Memory B cell (primary cell): Measurements from ENCODE around the gene SFRP2.
A peak's percentile ranks its signal among the peaks of the same experiment; 100 is the strongest.

Source experiments
- ATAC-seq: fragments of 150-1000 bp; cut with Tn5 transposase; 2 replicates; pipeline ENCODE4 v1.10.0; 2021; ENCODE audit warnings: low read depth, mild to moderate bottlenecking, moderate library complexity
- DNase-seq, 2 donors: peaks; one replicate each; pipeline ENCODE4 v3.0.0; 2022; ENCODE audit warnings: low spot score in 2 of 2
- H3K27ac Mint-ChIP-seq: one replicate; pipeline ENCODE4 v1.8.0; 2022; ENCODE audit warnings: mild to moderate bottlenecking, moderate library complexity, mixed read lengths
- H3K27me3 Mint-ChIP-seq: one replicate; pipeline ENCODE4 v1.8.0; 2022; ENCODE audit warnings: mixed read lengths
- H3K36me3 Mint-ChIP-seq: one replicate; pipeline ENCODE4 v1.8.0; 2022; ENCODE audit warnings: mild to moderate bottlenecking, mixed read lengths
- H3K4me1 Mint-ChIP-seq: one replicate; pipeline ENCODE4 v1.8.0; 2022; ENCODE audit warnings: mixed read lengths
- H3K4me3 Mint-ChIP-seq: one replicate; pipeline ENCODE4 v1.8.0; 2022; ENCODE audit warnings: mild to moderate bottlenecking, moderate library complexity, mixed read lengths
- H3K9me3 Mint-ChIP-seq: one replicate; pipeline ENCODE4 v1.8.0; 2022; ENCODE audit warnings: mixed read lengths

SFRP2 gene

DNA sequence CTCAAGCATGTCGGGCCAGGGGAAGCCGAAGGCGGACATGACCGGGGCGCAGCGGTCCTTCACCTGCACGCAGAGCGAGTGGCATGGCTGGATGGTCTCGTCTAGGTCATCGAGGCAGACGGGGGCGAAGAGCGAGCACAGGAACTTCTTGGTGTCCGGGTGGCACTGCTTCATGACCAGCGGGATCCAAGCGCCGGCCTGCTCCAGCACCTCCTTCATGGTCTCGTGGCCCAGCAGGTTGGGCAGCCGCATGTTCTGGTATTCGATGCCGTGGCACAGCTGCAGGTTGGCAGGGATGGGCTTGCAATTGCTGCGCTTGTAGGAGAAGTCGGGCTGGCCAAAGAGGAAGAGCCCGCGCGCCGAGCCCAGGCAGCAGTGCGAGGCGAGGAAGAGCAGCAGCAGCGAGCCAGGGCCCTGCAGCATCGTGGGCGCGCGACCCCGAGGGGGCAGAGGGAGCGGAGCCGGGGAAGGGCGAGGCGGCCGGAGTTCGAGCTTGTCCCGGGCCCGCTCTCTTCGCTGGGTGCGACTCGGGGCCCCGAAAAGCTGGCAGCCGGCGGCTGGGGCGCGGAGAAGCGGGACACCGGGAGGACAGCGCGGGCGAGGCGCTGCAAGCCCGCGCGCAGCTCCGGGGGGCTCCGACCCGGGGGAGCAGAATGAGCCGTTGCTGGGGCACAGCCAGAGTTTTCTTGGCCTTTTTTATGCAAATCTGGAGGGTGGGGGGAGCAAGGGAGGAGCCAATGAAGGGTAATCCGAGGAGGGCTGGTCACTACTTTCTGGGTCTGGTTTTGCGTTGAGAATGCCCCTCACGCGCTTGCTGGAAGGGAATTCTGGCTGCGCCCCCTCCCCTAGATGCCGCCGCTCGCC is at the start of gene SFRP2:
Gene SFRP2, minus strand, starts transcription at position 671 of the 864 bp plus-strand sequence. Its CDS starts 248 bp downstream, at position 423.
- H3K9me3 Mint-ChIP-seq, result no peaks in the 10 kb centered on the region
- no peak within 1 kb of the TSS for H3K27ac Mint-ChIP-seq
- H3K27me3 Mint-ChIP-seq, result peaks cover 34% of the 10 kb centered on the region
- peak; percentile 28 for ATAC-seq
- peaks cover 27% of the 10 kb centered on the region for H3K4me1 Mint-ChIP-seq
- DNase-seq, result peak in 1 of 2 donors; percentile 18
- no peaks in the 10 kb centered on the region for H3K36me3 Mint-ChIP-seq
- peak within 1 kb of the TSS; percentile 78 for H3K4me3 Mint-ChIP-seq

DNA sequence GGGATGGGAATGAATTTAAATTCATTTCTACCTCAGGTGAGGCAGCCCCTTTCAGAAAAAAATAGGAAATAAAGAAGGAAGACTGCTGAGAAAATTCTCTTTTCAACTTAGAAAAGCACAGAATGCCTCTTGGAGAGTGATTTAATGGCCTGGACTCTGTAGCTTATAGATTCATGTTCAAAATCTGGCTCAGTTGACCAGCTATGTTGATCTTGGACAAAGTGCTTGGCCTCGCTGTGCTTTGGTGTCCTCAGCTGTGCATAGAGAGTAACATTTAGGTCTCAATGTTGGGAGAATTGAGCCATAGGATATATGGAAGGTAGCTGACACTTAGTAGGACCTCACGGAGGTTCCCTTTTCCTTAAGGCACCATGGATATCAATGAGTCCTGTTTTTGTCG is 49.7 kb upstream of the SFRP2 start:
- H3K4me3 Mint-ChIP-seq, result no peak overlapping the region
- ATAC-seq, result no peak
- peaks cover 2% of the 10 kb centered on the region for H3K27me3 Mint-ChIP-seq
- DNase-seq, result no peak
- no peaks in the 10 kb centered on the region for H3K4me1 Mint-ChIP-seq
- H3K9me3 Mint-ChIP-seq, result no peaks in the 10 kb centered on the region
- no peak overlapping the region for H3K27ac Mint-ChIP-seq
- no peaks in the 10 kb centered on the region for H3K36me3 Mint-ChIP-seq

GRCh38 chr4:153834901-153835300 is 46.0 kb upstream of the SFRP2 start:
- ATAC-seq (no peak), DNase-seq (no peak)
- Mint-ChIP-seq H3K4me3 (no peak overlapping the region), H3K27ac (no peak overlapping the region), H3K9me3 (no peaks in the 10 kb centered on the region), H3K27me3 (peaks cover 9% of the 10 kb centered on the region), H3K4me1 (no peaks in the 10 kb centered on the region), H3K36me3 (no peaks in the 10 kb centered on the region)

DNA sequence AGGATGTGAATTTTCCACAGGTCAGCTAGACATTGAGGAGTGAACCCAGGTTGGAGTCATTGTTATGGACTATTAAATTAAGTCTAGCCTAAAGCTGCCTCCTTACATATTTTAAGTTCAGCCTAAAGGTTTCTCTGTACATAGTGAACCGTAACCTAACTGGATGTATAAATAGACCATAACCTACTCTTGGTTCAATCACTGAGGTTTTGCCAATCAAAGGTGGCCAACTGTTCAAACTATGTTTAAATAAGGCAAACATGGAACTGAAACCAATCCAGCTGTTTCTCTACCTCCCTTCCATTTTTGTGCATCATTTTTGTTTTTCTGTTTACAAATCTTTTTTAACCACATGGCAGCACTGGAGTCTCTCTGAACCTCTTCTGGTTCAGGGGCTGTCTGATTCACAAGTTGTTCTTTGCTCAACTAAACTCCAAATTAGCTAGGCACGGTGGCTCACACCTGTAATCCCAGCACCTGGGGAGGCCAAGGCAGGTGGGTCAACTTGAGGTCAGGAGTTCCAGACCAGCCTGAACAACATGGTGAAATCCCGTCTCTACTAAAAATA is 43.9 kb upstream of the SFRP2 start:
- Mint-ChIP-seq H3K27ac (no peak overlapping the region), H3K4me3 (no peak overlapping the region), H3K27me3 (peaks cover 14% of the 10 kb centered on the region), H3K36me3 (no peaks in the 10 kb centered on the region), H3K4me1 (no peaks in the 10 kb centered on the region), H3K9me3 (peaks cover 3% of the 10 kb centered on the region)
- no peak for DNase-seq
- ATAC-seq, result no peak

DNA sequence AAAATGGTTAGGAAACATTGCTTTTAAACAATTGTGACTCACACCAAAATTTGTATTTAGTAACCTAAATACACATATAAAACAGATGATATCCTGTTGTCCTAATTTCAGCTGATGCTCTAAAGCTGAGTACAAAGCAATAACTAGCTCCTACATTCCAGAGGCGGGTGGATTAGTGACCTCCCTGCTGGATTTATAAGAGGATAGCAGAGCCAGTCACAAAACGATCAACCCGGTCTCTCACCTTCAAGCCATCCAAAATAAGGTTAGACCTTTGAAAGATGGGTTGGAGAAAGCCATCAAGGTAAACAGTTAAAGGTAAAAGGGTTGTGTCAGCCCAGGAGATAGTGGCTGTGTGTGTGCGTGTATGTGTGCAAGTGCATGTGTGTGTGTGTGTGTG is 43.2 kb upstream of the SFRP2 start:
- H3K9me3 Mint-ChIP-seq, result peaks cover 3% of the 10 kb centered on the region

DNA sequence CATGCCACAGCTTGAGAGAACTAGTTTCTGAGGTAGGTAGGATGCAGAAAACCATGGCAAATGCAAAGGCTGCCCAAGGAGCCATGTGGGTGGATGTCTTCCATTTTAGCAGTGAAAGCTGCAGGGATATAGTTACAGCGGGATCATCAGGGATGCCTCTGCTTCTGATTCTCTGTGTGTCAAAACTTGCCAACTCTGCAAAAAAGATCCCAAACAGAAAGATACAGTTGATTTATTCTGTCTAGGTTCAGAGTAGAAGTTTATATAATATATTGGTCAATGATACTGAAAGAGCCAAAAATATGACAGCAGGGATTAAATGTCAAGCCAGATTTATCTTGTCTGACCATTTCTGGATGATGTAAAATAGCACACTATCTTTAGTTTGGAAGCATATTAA is 42.4 kb upstream of the SFRP2 start:
- Mint-ChIP-seq H3K27ac (no peak overlapping the region), H3K4me3 (no peak overlapping the region), H3K9me3 (peaks cover 3% of the 10 kb centered on the region), H3K27me3 (peaks cover 14% of the 10 kb centered on the region), H3K36me3 (no peaks in the 10 kb centered on the region), H3K4me1 (no peaks in the 10 kb centered on the region)
- ATAC-seq (no peak), DNase-seq (no peak)

More for the DNA sequence above, 43.2 kb upstream of the SFRP2 start:
- H3K27ac Mint-ChIP-seq, result no peak overlapping the region
- peaks cover 12% of the 10 kb centered on the region for H3K27me3 Mint-ChIP-seq
- H3K4me3 Mint-ChIP-seq, result no peak overlapping the region
- DNase-seq (no peak), ATAC-seq (no peak)
- H3K4me1 Mint-ChIP-seq, result no peaks in the 10 kb centered on the region
- H3K36me3 Mint-ChIP-seq, result no peaks in the 10 kb centered on the region

- peaks cover 15% of the 10 kb centered on the region for H3K27me3 Mint-ChIP-seq
- no peak overlapping the region for H3K27ac Mint-ChIP-seq
- DNase-seq, result no peak
- no peaks in the 10 kb centered on the region for H3K36me3 Mint-ChIP-seq
- ATAC-seq, result no peak
- no peaks in the 10 kb centered on the region for H3K4me1 Mint-ChIP-seq
- H3K4me3 Mint-ChIP-seq, result no peak overlapping the region
- peaks cover 3% of the 10 kb centered on the region for H3K9me3 Mint-ChIP-seq
These were observed 36.8 kb upstream of the SFRP2 start for GRCh38 chr4:153825691-153826090.

DNA sequence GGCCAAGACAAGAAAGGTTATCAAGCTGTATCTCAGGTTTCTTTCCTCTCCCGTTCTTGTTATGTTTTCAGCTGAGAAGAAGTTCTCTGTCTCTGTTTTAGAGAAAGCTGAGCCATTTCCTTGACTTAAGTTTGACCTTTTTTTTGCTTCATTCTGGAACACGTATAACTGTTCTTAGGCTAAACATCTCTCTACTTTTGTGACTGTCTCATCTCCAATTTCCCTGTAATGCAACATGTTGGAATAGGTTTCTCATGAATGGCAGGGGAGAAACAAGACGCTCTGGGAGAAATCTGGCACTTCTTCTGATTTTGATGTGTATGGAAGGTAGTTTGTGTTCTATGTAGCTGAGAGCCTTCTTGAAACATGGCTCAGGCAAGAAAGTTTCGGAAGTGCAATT is 36.2 kb upstream of the SFRP2 start:
- no peaks in the 10 kb centered on the region for H3K4me1 Mint-ChIP-seq
- peaks cover 13% of the 10 kb centered on the region for H3K27me3 Mint-ChIP-seq
- no peak for ATAC-seq
- H3K4me3 Mint-ChIP-seq, result no peak overlapping the region
- no peaks in the 10 kb centered on the region for H3K36me3 Mint-ChIP-seq
- DNase-seq, result no peak
- H3K9me3 Mint-ChIP-seq, result peaks cover 3% of the 10 kb centered on the region
- no peak overlapping the region for H3K27ac Mint-ChIP-seq

GRCh38 chr4:153824501-153824900 is 35.6 kb upstream of the SFRP2 start:
- no peak overlapping the region for H3K4me3 Mint-ChIP-seq
- DNase-seq, result no peak
- H3K27me3 Mint-ChIP-seq, result peaks cover 13% of the 10 kb centered on the region
- no peaks in the 10 kb centered on the region for H3K36me3 Mint-ChIP-seq
- ATAC-seq, result no peak
- no peak overlapping the region for H3K27ac Mint-ChIP-seq
- H3K4me1 Mint-ChIP-seq, result no peaks in the 10 kb centered on the region
- H3K9me3 Mint-ChIP-seq, result peaks cover 1% of the 10 kb centered on the region

DNA sequence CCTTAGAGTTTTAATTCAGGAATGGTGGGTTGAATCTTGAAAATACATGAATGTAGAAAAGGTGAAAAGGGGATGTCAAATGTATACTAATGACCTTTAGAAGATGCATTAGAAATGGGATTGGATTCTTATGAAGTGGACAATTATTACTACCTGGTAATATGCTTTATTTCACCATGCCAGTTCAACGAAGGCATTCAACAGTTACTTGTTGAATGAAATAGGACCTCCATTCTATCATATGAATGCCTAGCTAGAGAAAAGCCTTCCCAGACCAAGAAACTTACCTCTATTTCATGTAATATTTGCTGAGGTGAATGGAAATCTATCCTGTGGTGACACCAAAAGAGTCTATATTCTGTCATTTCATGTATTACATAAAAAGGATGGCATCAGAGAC is 34.6 kb upstream of the SFRP2 start:
- DNase-seq (no peak), ATAC-seq (no peak)
- H3K27me3 Mint-ChIP-seq, result peaks cover 9% of the 10 kb centered on the region
- no peak overlapping the region for H3K4me3 Mint-ChIP-seq
- no peak overlapping the region for H3K27ac Mint-ChIP-seq
- H3K36me3 Mint-ChIP-seq, result no peaks in the 10 kb centered on the region
- H3K4me1 Mint-ChIP-seq, result no peaks in the 10 kb centered on the region
- H3K9me3 Mint-ChIP-seq, result peaks cover 2% of the 10 kb centered on the region

DNA sequence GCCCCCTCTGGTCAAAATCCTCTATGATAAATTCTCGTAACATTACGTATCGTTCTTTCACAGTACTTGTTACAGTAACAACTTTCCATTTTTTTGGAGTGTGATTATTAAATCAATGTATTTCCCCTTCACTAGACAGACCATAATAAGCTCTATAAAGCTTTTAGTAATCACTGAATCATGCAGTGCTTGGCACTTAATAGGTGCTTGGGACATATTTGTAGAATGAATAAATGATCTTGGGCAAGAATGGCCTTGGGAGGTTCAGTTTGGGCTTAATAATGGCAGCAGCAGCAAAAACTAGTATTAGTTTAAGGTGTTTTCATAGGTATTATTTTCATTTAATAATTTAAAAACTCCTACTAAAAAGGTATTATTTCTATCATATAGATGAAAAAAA is 33.4 kb upstream of the SFRP2 start:
- H3K9me3 Mint-ChIP-seq, result peaks cover 3% of the 10 kb centered on the region

DNA sequence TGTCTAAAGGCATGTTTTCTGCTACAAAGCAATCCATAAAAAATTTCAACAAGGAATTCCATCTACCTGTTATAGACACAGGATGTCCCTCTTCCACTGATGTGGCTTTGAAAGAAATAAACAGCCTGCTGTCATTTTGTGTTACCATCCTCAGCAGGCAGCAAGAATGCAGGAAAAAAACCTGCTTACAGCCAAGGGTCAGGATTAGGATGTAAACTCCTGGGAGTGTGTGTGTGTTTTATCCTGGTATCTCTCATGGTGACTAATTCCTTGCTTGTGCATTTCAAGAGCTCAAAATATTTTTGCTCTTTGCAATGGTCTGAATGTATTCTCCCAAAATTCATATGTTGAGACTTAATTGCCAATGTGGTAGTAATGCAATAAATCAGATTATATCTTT is 28.6 kb upstream of the SFRP2 start:
- Mint-ChIP-seq H3K27ac (no peak overlapping the region), H3K4me1 (no peaks in the 10 kb centered on the region), H3K4me3 (no peak overlapping the region), H3K27me3 (peaks cover 8% of the 10 kb centered on the region), H3K9me3 (peaks cover 3% of the 10 kb centered on the region), H3K36me3 (no peaks in the 10 kb centered on the region)
- no peak for DNase-seq
- ATAC-seq, result no peak

More for the DNA sequence above, 33.4 kb upstream of the SFRP2 start:
- Mint-ChIP-seq H3K27me3 (peaks cover 12% of the 10 kb centered on the region), H3K4me1 (no peaks in the 10 kb centered on the region), H3K36me3 (no peaks in the 10 kb centered on the region), H3K4me3 (no peak overlapping the region), H3K27ac (no peak overlapping the region)
- ATAC-seq, result no peak
- no peak for DNase-seq

GRCh38 chr4:153816542-153816941 is 27.7 kb upstream of the SFRP2 start:
- H3K4me3 Mint-ChIP-seq, result no peak overlapping the region
- no peaks in the 10 kb centered on the region for H3K4me1 Mint-ChIP-seq
- H3K36me3 Mint-ChIP-seq, result no peaks in the 10 kb centered on the region
- DNase-seq, result no peak
- H3K9me3 Mint-ChIP-seq, result peaks cover 4% of the 10 kb centered on the region
- no peak overlapping the region for H3K27ac Mint-ChIP-seq
- peaks cover 8% of the 10 kb centered on the region for H3K27me3 Mint-ChIP-seq
- no peak for ATAC-seq

DNA sequence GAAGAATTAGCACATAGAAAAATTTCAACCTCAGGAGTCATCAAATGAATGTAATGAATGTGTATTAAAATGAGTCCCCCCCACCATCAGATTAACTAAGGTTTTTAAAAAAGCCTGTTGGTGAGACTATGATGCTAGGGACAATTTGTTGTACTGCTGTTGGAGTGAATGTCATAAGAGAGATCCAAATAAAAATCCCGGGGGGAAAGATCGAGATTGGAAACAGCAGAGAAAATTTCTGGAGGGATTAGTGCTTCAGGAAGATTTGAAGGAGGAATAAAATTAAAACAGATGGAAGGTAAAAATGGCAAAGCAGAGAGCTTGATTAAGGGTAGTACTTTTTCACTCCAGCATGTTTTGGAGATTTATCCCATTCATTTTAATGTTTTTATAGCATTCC is 25.9 kb upstream of the SFRP2 start:
- no peak for ATAC-seq
- Mint-ChIP-seq H3K36me3 (no peaks in the 10 kb centered on the region), H3K27me3 (peaks cover 8% of the 10 kb centered on the region), H3K9me3 (peaks cover 5% of the 10 kb centered on the region), H3K27ac (no peak overlapping the region), H3K4me3 (no peak overlapping the region), H3K4me1 (peaks cover 2% of the 10 kb centered on the region)
- DNase-seq, result no peak
